Endodermal cell (in vitro differentiated cells): ENCODE measurements around the gene SH3PXD2B. TPM values are rescaled to one million over a fixed set of nuclear protein-coding genes. Genes with fewer than 3 reads are reported as not detected.

ENCODE experiments used
- DNase-seq: peaks from one replicate; pipeline ENCODE4 v3.0.0-alpha.2; 2017
- H3K27ac ChIP-seq: 2 replicates; pipeline ENCODE4 v1.5.1; 2013; ENCODE audit warnings: mild to moderate bottlenecking, low read depth, low read length, moderate library complexity
- H3K27me3 ChIP-seq: 2 replicates; pipeline ENCODE4 v1.6.1; 2013; ENCODE audit warnings: mild to moderate bottlenecking, low read length, moderate library complexity; ENCODE audit not compliant: insufficient read depth, control insufficient read depth, poor library complexity, severe bottlenecking
- H3K36me3 ChIP-seq: 2 replicates; pipeline ENCODE4 v1.7.0; 2013; ENCODE audit warnings: mild to moderate bottlenecking, low read length, moderate library complexity; ENCODE audit not compliant: control insufficient read depth, insufficient read depth
- H3K4me1 ChIP-seq: one replicate; pipeline ENCODE4 v1.7.0; 2013; ENCODE audit warnings: low read length; ENCODE audit not compliant: control insufficient read depth, insufficient read depth
- H3K4me3 ChIP-seq: 2 replicates; pipeline ENCODE4 v1.5.1; 2013; ENCODE audit warnings: mild to moderate bottlenecking, low read length, moderate library complexity
- H3K9ac ChIP-seq: 2 replicates; pipeline ENCODE4 v1.6.1; 2013; ENCODE audit warnings: mild to moderate bottlenecking, low read length, moderate library complexity; ENCODE audit not compliant: poor library complexity, severe bottlenecking; ENCODE audit errors: extremely low read depth
- H3K9me3 ChIP-seq: 2 replicates; pipeline ENCODE4 v1.6.1; 2013; ENCODE audit warnings: mild to moderate bottlenecking, low read length, moderate library complexity; ENCODE audit not compliant: control insufficient read depth
- H3K27ac Mint-ChIP-seq: 2 replicates; pipeline ENCODE4 v1.8.0; 2020; ENCODE audit warnings: mixed read lengths
- H3K27me3 Mint-ChIP-seq: 2 replicates; pipeline ENCODE4 v1.8.0; 2021; ENCODE audit warnings: mild to moderate bottlenecking, mixed read lengths; ENCODE audit not compliant: insufficient read depth
- H3K36me3 Mint-ChIP-seq: 2 replicates; pipeline ENCODE4 v1.8.0; 2020; ENCODE audit warnings: low read depth, mixed read lengths
- H3K4me1 Mint-ChIP-seq: 2 replicates; pipeline ENCODE4 v1.8.0; 2020; ENCODE audit warnings: mixed read lengths
- H3K4me3 Mint-ChIP-seq: 2 replicates; pipeline ENCODE4 v1.8.0; 2020; ENCODE audit warnings: mild to moderate bottlenecking, moderate library complexity, mixed read lengths
- H3K9me3 Mint-ChIP-seq: 2 replicates; pipeline ENCODE4 v1.8.0; 2020; ENCODE audit warnings: mild to moderate bottlenecking, mixed read lengths
- CTCF ChIP-seq: fragments of 200-600 bp; sonication (generic); conservative IDR thresholded peaks from 2 replicates; pipeline ENCODE4 v1.5.0; 2021; ENCODE audit warnings: antibody characterized with exemption, mild to moderate bottlenecking
- WGBS, 2 experiments: methylation state at CpG; one replicate each; pipeline versions ENCODE4 v1.1.5 to v1.1.7; 2013; ENCODE audit warnings: missing lambda C conversion rate in 2 of 2, mixed read lengths in 1 of 2; ENCODE audit not compliant: insufficient coverage in 1 of 2, insufficient read length in 1 of 2; 5-methylcytosine and 5-hydroxymethylcytosine counted together
- total RNA-seq, 2 donors: library from RNA; stranded (reverse); fragmentation: NEBNext Ultra II Directional in 1 of 2; extraction: Animal tissue kit (Norgen Biotek cat#: 25700) in 1 of 2; gene quantifications; 2 replicates in 1 of 2; 3 replicates in 1 of 2; pipeline ENCODE4 v1.2.1, GENCODE V29; 2021

The SH3PXD2B gene
- total RNA-seq, 2 donors from 2014 or later: 62.2 to 74.9 TPM

GRCh38 chr5:172373680-172374079 is 80.6 kb downstream of the SH3PXD2B start:
- H3K9me3 Mint-ChIP-seq: peaks cover 17% of the 10 kb centered on the region
- H3K27me3 ChIP-seq: no peaks in the 10 kb centered on the region
- peaks cover 71% of the 10 kb centered on the region for H3K36me3 Mint-ChIP-seq
- H3K27me3 Mint-ChIP-seq: no peaks in the 10 kb centered on the region
- WGBS, 2 experiments: 96 to 100% methylated on average over 3 to 6 of the region's 6 CpGs
- no peak overlapping the region for H3K27ac ChIP-seq
- DNase-seq: no peak
- no peak overlapping the region for H3K4me3 ChIP-seq
- no peak overlapping the region for H3K9ac ChIP-seq
- H3K27ac Mint-ChIP-seq: no peak overlapping the region
- H3K4me1 Mint-ChIP-seq: no peaks in the 10 kb centered on the region
- H3K36me3 ChIP-seq: peaks cover 76% of the 10 kb centered on the region
- no peak overlapping the region for H3K4me3 Mint-ChIP-seq
- no peak for TF ChIP-seq CTCF
- H3K9me3 ChIP-seq: peaks cover 19% of the 10 kb centered on the region
- no peaks in the 10 kb centered on the region for H3K4me1 ChIP-seq

GRCh38 chr5:172371684-172372083 is 82.6 kb downstream of the SH3PXD2B start:
- H3K36me3 ChIP-seq: peaks cover 67% of the 10 kb centered on the region
- H3K27me3 ChIP-seq: no peaks in the 10 kb centered on the region
- no peak overlapping the region for H3K27ac ChIP-seq
- H3K9me3 ChIP-seq: peaks cover 19% of the 10 kb centered on the region
- no peak overlapping the region for H3K4me3 ChIP-seq
- no peaks in the 10 kb centered on the region for H3K27me3 Mint-ChIP-seq
- H3K4me3 Mint-ChIP-seq: no peak overlapping the region
- H3K36me3 Mint-ChIP-seq: peaks cover 76% of the 10 kb centered on the region
- WGBS, 2 experiments: 93% methylated on average over 5 to 7 of the region's 7 CpGs
- DNase-seq: no peak
- TF ChIP-seq CTCF: no peak
- no peak overlapping the region for H3K9ac ChIP-seq
- no peaks in the 10 kb centered on the region for H3K4me1 Mint-ChIP-seq
- H3K9me3 Mint-ChIP-seq: peaks cover 17% of the 10 kb centered on the region
- H3K27ac Mint-ChIP-seq: no peak overlapping the region
- H3K4me1 ChIP-seq: no peaks in the 10 kb centered on the region

- no peak overlapping the region for H3K27ac ChIP-seq
- peaks cover 19% of the 10 kb centered on the region for H3K9me3 ChIP-seq
- DNase-seq: peak; percentile 80
- 67 to 80% methylated on average over 3 to 4 of the region's 4 CpGs for WGBS, 2 experiments
- no peak overlapping the region for H3K27ac Mint-ChIP-seq
- H3K27me3 Mint-ChIP-seq: no peaks in the 10 kb centered on the region
- no peak overlapping the region for H3K9ac ChIP-seq
- no peaks in the 10 kb centered on the region for H3K27me3 ChIP-seq
- H3K4me3 ChIP-seq: no peak overlapping the region
- peak; percentile 81 for TF ChIP-seq CTCF
- H3K9me3 Mint-ChIP-seq: peaks cover 17% of the 10 kb centered on the region
- no peak overlapping the region for H3K4me3 Mint-ChIP-seq
- H3K36me3 Mint-ChIP-seq: peaks cover 68% of the 10 kb centered on the region
- H3K4me1 ChIP-seq: no peaks in the 10 kb centered on the region
- H3K36me3 ChIP-seq: peaks cover 64% of the 10 kb centered on the region
- no peaks in the 10 kb centered on the region for H3K4me1 Mint-ChIP-seq
These were observed 83.4 kb downstream of the SH3PXD2B start for GRCh38 chr5:172370648-172371545.
